GM21717 (cell line): ENCODE data around the gene ACTBL2.

Source experiments
- ATAC-seq: cut with Tn5 transposase; IDR thresholded peaks from one replicate; pipeline ENCODE4 v1.9.1; 2021; ENCODE audit warnings: mild to moderate bottlenecking, moderate library complexity; ENCODE audit not compliant: unreplicated experiment

The ACTBL2 gene

DNA sequence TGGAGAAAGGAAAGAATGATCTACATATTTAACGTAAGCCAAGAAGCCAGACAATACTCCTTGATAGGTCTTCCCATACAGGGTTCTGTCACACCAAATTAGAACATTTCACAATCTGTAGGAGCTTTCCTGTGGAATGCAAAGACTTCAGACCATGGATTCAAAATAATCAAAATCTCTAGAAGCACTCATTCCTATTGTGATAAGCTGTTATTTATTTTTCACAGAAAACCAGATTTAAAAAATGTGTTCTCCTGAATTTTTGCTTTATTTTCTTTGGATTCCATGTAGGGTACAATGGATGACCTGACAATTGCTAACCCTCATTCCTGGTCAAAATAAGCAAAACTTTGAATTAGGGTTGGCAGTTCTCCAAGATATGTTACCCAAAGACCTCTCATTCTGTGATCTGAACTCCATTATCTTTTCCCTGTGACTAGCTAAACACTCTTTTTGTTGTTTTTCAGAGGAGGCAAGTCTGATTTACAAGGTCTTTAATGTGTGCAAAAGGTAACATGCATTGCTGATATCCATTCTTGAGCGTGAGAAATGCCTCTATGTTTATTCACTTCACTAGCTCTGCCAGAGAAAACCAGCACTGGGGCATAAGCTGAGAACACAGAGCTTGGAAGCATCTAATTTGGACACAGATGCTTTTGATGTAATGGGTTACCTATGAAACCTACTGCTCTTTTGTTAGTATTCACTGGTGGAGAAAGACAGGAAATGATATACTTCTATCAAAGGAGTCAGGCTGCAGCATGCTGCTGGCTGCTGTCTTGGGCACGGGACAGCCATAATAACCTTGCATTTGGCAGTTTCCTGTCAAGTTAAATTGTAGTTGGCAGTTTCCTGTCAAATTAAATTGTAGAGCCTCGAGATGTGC lies 31.4 kb downstream of the ACTBL2 start:
- no peak for ATAC-seq

DNA sequence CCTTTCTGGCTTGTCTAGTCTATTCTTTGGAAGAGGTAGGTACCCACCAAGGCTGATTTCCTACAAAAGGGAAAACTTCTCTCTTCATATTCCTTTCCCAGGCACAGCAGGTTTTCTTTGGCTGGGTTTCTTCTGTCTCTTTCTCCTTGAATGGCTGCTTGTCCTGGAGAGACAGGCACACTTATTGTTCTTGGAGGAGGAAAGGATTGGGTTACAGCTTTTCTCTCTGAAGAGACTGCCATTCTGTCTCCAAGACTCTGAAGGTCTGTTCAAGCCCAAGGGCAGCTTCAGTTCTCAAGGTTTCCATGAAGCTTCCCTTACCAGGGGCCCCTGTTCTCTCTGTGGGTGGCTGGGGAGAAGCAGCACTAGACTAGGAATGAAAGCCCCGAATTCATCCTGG lies 33.9 kb downstream of the ACTBL2 start:
- no peak for ATAC-seq

DNA sequence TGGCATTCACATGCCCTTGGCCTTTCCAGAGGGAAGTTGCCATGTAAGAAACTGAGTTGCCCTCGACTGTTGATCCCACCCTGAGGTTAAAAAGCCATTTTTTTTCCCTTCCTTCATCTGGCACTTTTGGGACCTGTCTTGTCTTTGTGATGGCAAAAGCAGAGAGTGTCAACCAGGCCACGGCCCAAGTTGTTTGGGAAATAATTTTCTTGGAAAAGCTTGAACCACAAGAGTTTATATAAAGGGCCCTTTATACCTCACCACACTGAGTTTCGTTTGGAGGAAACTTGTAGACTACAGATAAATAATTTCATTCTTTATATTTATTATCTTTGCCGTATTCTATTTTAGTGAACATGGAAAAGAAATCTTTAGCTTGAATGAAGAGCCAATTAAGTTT lies 34.3 kb downstream of the ACTBL2 start:
- ATAC-seq, result no peak

DNA sequence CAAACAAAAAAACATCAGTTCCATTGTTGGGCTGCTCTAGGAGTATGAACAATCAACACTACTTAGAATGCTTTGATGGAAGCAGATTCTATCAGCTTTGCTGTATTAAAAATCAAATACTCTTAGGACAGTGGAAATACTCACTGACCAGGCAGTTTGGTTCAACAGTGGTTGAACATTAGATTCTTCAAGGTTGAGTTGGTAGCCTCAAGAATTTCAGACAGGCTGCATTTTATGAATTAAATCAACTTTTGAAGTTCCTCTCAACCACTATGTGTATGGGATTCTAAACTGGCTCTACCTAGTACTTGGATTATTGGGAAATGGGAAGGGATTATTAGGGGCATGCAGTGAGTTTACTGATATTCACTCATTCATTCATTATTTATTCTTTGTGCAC lies 35.0 kb downstream of the ACTBL2 start:
- ATAC-seq, result no peak

DNA sequence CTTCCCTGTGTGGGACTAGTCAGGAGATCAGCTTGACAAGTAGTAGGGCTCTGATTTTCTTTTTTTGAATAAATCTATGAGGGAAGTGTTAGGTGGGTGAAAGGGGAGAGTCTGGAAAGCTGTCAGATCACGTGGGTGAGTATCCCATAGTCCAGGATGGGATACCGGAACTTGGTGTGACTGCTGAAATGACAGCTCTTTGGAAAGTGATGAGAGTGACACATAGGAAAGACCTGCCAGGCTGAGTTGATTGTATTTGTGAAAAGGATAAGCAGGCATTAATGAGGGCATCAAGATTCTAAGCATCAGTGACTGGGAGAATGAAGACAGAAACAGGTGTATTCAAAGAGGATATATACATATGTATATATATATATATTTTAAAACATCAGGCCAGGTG lies 35.6 kb downstream of the ACTBL2 start:
- no peak for ATAC-seq

DNA sequence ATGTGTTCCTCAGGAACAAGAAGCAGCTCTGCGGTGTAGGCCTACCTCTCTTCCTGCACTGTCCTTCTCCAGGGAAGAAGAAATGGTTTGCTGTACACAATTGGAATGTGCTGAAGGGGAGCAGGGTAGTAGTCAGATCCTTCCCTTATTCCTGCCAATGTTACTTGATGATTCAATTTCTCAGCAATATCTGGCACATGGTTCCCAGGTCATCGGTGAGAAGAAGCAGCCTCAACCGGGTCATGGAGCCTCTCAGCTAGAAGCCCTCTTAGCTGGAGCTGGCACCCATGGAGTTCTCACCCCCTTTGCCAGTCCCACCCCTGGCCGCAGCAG lies 36.9 kb downstream of the ACTBL2 start:
- no peak for ATAC-seq

DNA sequence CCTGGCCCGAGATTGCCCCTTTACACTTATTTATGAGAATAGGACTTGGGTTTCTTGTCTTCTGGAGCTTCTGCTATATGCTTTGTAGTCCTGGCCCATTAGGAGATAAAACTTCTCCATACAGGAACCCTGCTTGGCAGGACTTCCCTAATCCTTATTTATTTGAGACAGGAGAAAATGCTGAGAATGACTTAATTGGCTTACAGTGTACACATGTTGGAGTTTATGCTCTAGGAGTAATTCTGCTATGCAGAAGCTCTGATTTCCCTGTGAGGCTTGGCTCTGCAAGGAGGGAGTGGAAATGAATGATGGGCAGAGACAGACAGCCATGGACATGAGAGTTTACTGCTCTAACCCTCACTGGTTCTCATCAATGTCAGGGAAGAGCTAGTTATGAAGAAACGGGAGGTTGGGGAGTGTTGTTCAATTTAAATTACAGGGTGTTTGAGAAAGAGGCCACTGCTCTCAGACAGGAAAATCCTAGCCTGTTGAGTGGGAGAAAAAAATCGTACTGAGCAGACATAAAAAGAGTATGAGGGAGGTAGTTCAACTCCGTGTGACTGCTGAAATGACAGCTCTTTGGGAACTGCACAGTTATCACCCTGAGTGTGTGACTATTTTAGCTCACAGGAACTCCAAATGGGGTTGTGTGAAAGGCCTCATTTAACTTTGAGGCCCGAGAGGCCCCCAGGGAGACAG lies 37.5 kb downstream of the ACTBL2 start:
- ATAC-seq, result no peak

DNA sequence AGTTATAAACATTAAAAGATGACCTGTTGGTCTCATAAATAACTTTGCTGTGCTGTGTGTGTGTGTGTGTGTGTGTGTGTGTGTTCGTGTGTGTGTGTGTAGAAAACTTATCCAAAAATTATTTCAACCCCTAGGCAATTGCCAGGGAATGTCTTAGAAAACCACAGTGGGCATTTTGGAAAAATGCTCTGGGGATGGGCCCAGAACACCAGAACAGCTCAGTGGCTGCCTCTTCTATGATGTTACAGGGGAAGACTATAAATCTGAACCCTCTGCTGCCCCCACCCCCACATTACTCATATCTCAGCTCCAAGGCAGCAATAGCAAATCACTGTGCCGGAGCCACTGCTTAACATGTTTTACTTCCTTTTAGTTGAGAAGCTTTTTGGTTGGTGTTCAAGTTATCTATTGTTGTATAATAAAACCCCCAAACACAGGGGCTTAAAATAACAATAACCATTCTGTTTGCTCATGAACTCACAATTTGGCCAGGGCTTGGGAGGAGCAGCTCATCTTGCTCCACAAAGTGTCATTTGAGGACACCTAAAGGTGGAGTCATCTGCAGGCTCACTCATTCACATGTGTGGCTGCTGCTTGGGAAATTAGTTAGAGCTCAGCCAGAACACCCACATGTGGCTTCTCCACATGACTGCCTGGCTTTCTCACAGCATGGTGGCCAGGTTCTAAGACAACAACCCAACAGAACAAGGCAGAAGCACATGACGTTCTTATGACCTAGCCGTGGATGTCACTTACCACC lies 40.4 kb downstream of the ACTBL2 start:
- peak; percentile 58 for ATAC-seq

DNA sequence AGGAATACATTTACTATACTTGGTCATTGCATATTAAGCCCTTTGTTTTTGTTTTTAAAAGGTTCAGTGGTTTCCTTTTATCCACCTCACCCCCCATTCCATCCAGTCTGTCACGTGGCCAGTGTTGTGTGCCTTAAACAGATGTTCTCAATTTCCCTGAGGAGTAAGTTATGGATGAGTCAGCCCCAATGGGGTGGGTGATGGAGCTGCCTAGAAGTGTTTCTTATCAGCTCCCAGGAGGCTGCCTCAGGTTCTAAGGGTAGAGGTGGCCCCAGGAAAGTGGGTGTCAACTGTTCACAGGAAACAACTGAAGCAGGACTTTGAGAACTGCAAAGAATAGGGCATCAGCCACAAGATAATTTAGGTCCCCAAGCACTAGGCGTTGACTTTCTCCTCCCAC lies 41.1 kb downstream of the ACTBL2 start:
- ATAC-seq, result no peak

DNA sequence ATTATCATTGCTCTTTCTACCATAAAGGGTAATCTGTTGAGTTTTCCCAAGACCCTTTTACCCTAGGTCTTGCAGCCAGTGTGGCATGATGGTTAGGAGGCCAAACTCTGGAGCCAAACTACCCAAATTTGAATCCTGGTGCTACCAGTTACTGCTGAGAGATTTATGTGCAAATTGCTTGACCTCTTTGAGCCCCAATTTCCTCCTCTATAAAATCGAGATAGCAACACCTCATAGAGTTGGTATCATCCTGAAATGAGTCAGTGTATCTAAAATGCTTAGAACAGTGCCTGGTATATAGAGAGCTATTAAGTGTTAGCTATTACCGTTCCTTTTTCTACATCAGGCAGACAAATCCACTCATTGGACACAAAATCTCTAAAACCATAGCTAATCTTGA lies 43.0 kb downstream of the ACTBL2 start:
- no peak for ATAC-seq

DNA sequence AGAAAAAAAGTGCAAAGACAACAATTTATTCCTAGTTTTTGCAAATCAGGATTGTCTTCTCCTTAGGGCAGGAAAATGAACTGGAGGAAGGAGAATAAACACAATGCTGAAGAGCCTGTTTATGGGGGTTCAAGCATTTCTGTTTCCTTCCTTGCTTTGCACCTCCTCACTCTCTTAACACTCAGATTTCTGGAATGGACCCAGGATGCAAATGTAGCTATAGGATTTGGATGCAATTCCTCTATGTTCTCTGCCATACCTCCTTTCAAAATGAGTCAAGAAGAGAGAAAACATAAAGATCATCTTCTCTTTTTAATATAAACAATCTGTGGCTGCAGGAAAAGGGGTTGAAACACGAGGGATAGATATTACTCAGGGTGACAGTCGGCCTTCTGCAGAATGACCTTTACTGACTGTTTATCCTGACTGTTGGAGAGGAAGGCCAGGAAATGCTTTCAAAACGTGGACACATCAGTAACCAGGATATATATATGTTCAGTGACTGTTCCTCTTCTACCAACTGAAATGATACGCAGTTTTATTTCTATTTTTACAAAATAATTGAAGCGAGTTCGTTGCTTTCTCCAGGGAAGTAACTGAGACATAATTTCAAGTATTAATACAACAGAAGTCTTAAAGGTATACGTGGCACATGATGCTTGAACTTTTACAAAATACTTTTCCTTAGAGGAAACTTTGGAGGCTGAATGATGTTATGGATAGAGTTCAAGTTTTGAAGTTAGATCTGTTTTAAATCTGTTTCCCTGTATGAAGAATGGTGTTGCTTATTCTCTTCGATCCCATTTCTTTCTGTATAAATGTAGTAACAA lies 44.4 kb downstream of the ACTBL2 start:
- no peak for ATAC-seq

DNA sequence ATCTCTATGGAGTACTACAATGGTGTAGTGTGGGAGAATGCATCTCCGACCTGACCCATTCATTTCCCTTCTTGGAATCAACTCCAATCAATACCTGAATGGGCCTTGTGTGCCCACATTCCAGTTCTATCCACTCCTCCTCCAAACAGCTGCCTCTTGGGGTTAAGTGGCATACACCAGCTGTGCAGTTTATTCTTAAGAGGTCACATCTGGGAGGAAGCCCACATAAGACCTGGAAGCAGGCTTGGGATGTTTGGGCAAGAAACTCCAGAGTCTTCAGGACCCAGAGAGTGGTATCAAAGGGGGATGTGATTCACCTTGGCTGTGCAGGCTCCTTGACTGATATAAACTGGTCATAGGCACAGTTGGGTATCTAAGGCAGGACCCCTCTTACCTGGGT lies 46.0 kb downstream of the ACTBL2 start:
- ATAC-seq, result no peak

DNA sequence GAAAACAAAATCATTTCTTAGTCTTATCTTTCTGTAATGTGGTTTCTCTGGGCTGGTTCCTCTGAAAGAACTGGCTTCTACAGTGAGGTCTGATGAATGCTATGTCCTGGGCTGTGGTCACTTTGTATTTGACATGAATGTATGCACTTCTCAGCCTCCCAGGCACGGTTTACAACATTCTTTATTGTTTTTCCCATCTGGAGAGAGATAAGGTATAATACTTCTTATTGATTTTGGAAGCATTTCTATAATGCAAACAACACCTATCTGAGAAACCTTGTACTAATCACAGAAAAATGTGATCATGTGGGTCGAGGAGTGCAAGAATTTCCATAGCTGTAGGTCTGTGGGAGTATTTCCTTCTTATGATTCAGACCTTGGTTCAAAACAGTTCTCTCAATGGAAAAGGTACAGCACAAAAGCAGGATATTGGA lies 46.9 kb downstream of the ACTBL2 start:
- ATAC-seq, result no peak

DNA sequence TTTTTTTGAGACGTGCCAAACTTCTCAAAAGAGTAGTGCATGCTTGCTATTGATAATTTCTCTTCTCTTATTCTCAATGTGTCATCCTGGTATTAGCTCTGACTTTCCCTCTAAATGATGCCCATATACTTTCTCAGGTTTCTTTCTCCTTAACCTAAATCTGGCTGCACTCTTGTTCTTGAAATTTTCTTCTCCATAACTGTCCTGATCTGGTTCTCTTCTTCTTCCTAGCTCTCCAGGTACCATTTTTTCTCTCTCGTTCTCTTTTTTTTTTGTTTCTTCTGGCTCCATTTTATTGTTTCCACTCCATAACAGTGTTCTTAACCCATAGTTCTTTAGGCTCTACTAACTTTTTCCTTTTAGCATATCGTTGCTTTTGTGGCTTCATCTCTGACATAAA lies 47.9 kb downstream of the ACTBL2 start:
- ATAC-seq, result no peak

DNA sequence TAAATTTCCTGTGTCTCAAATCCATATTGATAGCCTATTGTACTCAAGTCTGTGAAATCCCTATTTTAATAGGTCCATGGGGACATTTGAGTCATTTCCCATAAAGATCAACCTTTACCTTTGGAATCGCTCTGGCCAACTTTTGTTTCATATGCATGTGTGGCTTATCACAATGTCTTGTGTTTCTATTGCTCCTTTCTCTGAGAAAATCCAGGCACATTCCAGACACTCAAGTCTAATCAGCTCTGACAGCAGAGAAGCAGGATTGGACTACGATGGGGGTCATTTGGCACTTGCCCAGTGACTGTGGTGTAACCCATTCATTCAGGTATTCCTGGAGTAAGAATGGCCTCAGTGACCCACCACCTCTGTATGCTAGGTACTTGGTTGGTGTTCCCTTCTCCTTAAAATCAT lies 48.4 kb downstream of the ACTBL2 start:
- no peak for ATAC-seq

DNA sequence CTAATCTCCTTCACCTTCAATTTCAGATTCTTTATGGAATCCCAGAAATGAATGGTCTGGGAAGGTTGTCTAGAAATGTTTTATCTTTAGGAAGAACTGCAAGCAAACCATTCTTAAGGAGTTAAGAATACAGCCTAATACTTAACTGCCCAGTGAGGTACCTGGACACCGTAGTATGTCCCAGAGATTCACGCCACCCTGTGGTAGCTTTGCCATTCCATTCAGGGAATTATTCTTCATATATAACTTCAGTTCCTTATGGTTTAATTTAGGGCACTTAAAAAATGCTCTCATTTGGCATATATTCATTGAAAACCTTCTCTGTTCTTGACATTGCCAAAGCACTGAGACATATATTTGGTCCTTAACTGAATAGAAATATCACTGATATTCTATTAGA lies 49.7 kb downstream of the ACTBL2 start:
- ATAC-seq, result no peak

DNA sequence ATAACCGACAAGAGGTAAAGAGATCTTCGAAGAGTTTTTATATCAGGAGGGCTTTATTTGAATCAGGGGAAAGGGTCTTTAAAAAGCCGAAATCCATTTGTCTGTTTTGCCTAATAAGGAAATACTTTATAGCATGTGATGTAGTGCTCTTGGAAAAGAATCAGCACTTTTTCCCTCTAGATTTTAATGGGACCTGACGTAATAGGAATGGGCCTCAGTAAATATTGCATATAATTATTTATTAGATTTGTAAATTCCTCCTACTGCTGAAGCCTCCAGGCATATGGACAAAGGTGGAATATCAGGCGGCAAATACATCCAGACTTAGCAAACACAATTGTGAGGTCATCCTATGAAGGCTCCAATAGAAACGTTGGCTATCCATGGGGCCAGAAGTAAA lies 50.9 kb downstream of the ACTBL2 start:
- ATAC-seq, result no peak
